Fibroblast of pulmonary artery (primary cell): ENCODE data around the gene HIVEP3.
A peak's percentile ranks its signal among the peaks of the same experiment; 100 is the strongest.

ENCODE experiments used
- DNase-seq: peaks from one replicate; pipeline ENCODE4 v3.0.0-alpha.2; 2010; ENCODE audit warnings: low read depth
- H3K4me3 ChIP-seq: replicated peaks from 2 replicates; pipeline ENCODE4 v1.5.1; 2011; ENCODE audit warnings: low read depth, mild to moderate bottlenecking, control low read depth, low read length, moderate library complexity
- TF ChIP-seq, protein P1 (sequence below): IDR thresholded peaks from 2 replicates; pipeline ENCODE4 v1.5.1; 2011; ENCODE audit warnings: mild to moderate bottlenecking, control low read depth, low read length, inconsistent platforms; ENCODE audit errors: missing control alignments

HIVEP3 gene

DNA sequence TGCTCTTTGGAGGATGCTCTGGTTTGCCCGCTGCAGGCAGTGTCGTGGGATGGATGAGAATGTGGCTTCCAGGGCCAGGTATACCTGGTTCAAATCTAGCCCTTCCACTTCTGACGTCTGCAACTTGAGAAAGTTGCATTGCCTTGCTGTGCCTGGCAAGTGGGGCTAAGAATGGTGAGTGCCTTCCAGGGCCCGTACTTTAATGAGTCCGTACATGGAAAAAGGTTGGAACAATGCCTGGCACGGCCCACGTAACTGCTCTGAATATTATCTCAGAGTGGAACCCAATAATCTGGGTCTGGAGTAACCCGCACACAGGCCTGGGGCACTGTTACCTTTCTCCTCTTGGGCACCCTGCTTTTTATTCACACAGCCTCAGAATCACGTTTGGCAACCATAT lies 287.6 kb downstream of the HIVEP3 start:
- TF ChIP-seq, protein P1, sequence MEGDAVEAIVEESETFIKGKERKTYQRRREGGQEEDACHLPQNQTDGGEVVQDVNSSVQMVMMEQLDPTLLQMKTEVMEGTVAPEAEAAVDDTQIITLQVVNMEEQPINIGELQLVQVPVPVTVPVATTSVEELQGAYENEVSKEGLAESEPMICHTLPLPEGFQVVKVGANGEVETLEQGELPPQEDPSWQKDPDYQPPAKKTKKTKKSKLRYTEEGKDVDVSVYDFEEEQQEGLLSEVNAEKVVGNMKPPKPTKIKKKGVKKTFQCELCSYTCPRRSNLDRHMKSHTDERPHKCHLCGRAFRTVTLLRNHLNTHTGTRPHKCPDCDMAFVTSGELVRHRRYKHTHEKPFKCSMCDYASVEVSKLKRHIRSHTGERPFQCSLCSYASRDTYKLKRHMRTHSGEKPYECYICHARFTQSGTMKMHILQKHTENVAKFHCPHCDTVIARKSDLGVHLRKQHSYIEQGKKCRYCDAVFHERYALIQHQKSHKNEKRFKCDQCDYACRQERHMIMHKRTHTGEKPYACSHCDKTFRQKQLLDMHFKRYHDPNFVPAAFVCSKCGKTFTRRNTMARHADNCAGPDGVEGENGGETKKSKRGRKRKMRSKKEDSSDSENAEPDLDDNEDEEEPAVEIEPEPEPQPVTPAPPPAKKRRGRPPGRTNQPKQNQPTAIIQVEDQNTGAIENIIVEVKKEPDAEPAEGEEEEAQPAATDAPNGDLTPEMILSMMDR = no peak
- no peak for DNase-seq
- H3K4me3 ChIP-seq = no peak overlapping the region

DNA sequence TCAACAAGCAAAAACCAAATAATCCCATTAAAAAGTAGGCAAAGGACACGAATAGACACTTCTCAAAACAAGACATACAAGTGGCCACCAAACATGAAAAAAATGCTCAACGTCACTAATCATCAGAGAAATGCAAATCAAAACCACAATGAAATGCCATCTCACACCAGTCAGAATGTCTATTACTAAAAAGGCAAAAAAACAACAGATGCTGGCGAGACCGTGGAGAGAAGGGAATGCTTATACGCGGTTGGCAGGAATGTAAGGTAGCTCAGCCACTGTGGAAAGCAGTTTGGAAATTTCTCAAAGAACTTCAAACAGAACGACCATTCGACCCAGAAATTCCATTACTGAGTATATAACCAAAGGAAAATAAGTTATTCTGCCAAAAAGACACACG lies 289.2 kb downstream of the HIVEP3 start:
- TF ChIP-seq, protein P1 = no peak
- DNase-seq = peak; percentile 78
- no peak overlapping the region for H3K4me3 ChIP-seq

DNA sequence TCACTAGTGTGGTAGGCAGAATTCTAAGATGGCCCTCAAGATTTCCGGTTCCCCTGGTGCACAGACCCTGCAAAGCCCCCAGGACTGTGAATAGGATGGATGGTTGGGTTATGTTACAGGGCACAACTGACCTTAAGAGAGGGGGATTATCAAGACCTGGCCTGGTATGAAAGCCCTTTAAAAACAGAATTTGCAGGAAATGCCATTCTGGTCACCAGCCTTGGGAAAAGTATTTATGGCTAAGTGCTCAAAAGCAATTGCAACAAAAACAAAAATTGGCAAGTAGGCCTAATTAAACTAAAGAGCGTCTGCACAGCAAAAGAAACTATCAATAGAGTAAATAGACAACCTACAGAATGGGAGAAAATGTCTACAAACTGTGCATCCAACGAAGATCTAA lies 289.6 kb downstream of the HIVEP3 start:
- no peak for DNase-seq
- TF ChIP-seq, protein P1 = no peak
- no peak overlapping the region for H3K4me3 ChIP-seq

DNA sequence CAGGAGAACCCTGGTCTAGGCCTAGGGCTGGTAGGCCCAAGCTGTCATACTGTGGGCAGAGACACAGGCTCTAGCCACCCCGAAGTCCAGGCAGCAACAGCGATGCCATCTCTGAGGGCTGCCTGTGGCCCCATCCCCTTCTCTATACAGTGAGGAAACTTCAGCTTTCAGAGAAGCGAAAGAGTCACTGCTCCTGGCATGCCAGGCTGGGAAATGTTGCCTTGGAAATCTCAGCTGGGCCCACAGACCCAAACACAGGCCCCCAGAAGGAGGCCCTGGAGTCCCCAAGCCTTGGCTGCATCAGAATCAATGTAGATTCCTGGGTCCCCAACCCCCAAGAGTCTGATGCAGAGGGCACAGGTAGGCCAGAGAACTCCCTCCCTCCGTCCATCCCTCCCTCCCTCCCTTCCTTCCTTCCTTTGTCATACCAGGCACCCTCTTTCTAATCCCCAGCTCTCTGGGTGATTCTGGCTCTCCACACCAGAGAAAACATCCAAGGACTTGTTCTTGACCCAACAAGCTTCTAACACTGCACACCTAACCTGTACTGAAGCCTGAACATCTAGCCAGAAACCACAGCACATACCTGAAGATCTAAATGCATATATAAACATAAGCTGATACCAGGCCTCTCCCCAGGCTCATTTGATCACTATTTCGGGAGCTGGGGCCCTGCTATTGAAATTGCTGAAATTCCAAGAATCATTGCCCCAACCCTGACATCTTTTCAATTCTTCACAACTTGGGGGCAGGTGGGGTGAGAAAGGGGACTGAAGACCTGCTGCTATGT lies 291.0 kb downstream of the HIVEP3 start:
- no peak overlapping the region for H3K4me3 ChIP-seq
- TF ChIP-seq, protein P1 = no peak
- no peak for DNase-seq

DNA sequence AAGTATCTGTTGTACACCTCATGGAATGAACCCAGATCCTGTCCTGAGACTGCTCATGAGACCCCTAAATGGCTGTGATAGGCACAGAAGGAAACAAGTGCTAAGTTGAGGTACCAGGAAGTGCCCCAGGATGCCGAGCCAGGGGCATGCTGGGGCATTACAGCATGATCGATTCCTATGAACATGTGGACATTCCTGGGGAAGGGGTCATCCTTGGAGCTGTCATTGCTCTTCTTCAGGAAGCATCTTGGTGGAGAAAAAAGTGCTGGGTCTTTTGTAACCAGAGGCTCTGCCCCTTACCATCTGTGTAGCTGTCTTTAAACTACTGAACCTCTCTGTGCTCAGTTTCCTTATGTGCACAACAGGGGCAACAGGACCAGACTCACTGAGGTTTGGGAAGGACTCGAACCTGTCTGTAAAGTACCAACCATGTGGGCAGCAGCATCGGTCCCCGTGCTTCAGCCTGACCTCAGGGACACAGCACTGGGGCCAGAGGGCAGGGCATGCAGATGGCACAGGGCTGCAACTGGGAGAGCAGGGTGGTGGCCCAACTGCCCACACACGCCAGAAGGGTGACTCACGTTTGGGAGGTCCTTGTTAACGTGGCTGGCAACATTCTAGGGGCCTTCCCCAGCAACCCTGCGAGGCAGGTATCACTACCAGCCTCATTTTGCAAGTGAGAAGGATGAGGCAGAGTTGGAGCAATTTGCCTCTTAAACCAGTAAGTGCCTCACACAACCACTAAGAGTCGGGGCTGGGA lies 291.9 kb downstream of the HIVEP3 start:
- TF ChIP-seq, protein P1 = no peak
- no peak overlapping the region for H3K4me3 ChIP-seq
- DNase-seq = no peak

DNA sequence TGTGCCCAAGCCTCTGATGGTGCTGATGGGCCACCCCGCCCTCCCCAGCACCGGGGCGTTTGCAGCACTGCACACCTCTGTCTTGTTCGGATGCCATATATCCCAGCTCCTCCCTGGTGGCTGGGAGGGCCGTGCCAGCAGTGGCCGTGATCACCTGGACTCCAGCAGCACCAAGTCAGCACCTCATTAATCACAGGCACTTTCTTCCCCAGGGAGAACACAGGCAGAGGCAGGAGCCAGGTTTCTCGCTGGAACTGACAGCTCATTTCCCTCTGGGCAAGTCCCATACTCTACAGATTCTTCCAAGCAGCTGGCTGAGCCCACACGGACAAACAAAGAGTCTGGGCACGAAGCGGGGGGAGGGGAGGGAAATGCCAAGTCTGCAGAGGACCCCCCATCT lies 292.6 kb downstream of the HIVEP3 start:
- DNase-seq = peak; percentile 37
- no peak overlapping the region for H3K4me3 ChIP-seq
- TF ChIP-seq, protein P1 = no peak
